ENCODE results near the gene COG2.
"Not testable (repeated sequence)": the region's sequence is repeated elsewhere in the genome, so short reads cannot be mapped to it uniquely, and the experiment has no call there.

COG2 gene

GRCh38 chr1:230721849-230722522 lies 79.7 kb downstream of the COG2 start:
- not testable (repeated sequence) for DNase-seq

- no peak for DNase-seq
Measured at GRCh38 chr1:230725256-230726012, 83.2 kb downstream of the COG2 start.

- no peak for DNase-seq
Measured at GRCh38 chr1:230728710-230729392, 86.6 kb downstream of the COG2 start.

- DNase-seq: no peak
Measured at GRCh38 chr1:230730977-230731376, 88.7 kb downstream of the COG2 start.

GRCh38 chr1:230735447-230735846 lies 93.2 kb downstream of the COG2 start:
- no peak for DNase-seq

- DNase-seq: no peak
Measured at GRCh38 chr1:230737622-230738262, 95.5 kb downstream of the COG2 start.

- DNase-seq: no peak
Measured at GRCh38 chr1:230739564-230740290, 97.4 kb downstream of the COG2 start.

Measured in T-helper 2 cell (primary cell).